Measurements from ENCODE around the gene IRS4. TPM values are rescaled to one million over a fixed set of nuclear protein-coding genes. Genes with fewer than 3 reads are reported as not detected.

IRS4 gene
- not detected for polyA plus RNA-seq (2012; ENCODE audit: insufficient read depth, insufficient read length)

DNA sequence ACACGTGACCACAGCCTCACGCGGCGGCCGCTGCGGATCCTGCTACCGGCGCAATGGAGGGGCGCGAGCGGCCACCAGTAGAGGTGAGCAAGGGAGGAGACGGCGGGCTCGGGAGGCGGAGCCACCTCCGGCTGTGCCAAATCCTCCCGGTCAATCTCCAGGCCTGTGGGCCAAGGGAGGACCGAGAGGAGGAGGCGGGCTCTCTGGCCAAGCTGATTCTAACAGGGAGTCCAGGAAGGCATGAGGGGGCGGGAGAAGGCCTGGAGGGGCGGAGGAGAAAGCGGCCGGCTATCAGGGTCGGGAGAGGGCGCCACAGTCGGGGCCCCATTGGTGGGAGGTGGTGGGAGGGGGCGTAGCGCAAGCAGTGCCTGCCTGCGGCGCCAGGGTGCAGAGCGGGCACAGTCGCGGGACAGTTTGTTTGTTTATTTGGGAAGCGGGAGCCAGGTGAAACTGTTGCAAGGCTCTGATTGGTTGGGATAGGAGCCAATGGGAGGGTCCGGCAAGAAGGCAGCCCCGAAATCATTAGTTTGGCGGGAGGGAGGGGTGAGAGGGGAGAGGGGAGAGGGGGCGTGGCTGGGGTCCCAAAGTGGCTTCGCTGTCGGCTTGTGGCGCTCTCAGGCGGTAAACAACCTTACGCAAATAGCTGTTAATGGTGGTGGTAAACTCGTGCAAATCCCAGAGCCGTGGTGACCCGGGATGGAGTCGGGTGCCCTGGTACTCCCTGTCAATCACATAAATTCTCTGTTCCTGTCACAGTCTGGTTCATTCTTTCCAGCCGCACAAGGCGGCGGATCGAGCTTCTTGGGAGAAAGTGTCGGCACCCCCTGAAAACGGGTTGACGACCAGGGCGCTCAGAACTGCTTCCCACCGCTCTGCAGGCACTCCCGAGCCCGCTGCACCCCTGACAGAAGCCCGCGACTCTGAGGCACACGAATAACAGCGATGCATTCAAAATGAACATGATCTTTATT is at the start of gene IRS4:
IRS4 (minus strand) TSS at position 55 of the 971 bp plus-strand sequence.
- no peak within 1 kb of the TSS for H3K4me3 ChIP-seq (ENCODE audit: low read length)
- no peak for DNase-seq (ENCODE audit: low read depth, low spot score)

DNA sequence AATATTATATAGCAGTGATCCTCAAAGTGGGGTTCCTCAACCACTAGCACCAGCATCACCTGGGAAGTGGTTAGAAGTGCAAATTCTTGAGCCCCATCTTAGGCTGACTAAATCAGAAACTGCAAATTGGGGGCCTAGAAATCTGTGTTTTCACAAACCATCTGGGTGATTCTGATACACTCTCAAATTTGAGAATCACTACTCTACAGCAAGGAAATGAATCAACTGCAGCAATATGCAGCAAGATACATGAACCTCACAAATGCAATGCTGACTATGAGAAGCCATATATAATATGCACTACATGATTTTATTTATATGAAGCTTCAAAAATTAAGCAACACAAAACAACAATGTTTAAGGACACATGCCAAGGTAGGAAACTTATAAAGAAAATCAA is 36.2 kb upstream of the IRS4 start:
- no peak overlapping the region for H3K4me3 ChIP-seq (ENCODE audit: low read length)
- DNase-seq (ENCODE audit: low read depth, low spot score): no peak

DNA sequence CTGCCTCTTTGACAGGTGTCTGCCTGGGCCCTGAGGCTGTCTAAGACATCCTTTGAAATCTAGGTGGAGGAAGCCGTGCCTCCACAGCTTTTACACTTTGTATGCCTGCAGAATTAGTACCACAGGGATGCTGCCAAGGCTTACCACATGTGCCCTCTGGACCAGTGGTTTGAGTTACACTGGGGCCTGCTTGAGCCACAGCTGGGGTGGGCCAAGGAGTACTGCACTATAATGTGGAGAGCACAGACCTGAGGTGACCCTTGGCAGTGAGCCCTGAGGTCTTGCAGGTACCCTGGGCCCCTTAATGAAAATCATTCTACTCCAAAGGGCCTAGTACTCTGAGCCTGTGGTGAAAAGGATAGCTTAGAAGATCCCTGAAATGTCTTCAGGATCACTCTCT is 27.2 kb upstream of the IRS4 start:
- no peak overlapping the region for H3K4me3 ChIP-seq (ENCODE audit: low read length)
- no peak for DNase-seq (ENCODE audit: low read depth, low spot score)

DNA sequence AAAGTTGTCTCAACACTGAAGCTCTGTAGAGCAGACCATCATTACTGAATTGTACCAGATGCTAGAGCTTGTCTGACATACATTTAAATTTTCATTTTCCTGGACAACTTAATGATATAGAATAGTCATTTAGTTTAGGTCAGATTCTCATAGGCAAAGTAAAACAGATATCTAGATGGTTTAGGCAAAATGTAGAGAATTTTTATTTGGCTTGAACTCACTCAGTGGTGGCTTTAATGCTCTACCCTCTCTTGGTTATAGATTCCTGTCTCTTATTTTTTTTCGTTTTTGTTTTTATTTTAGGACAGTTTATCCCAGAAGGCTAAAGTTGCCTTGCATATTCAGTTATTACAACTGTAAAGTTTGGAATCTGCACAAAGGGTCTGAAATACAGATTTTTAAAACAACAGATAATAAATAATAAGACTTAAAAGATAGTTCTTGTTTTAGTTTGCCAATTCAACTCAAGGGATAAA is 4.0 kb upstream of the IRS4 start:
- H3K4me3 ChIP-seq (ENCODE audit: low read length): no peak overlapping the region
- no peak for DNase-seq (ENCODE audit: low read depth, low spot score)

DNA sequence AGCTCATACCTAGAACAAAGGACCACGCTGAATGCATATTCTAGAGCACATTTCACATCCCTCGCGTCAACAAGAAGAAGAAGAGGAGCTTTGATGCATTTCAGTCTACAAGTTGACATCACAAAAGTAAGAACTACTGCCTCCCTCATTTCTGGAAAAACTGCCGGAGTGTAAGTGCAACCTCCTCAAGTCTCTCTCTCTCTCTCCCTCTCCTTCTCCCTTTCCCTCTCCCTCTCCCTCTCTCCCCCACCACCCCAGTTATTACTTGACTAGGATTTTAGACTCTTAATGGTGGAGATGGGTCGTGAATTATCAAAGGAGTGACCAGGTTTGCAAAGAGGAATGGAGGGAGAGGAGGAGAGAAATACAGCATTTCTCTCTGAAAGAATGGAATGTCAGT is 1.4 kb upstream of the IRS4 start:
- no peak for DNase-seq (ENCODE audit: low read depth, low spot score)
- H3K4me3 ChIP-seq (ENCODE audit: low read length): no peak overlapping the region

DNA sequence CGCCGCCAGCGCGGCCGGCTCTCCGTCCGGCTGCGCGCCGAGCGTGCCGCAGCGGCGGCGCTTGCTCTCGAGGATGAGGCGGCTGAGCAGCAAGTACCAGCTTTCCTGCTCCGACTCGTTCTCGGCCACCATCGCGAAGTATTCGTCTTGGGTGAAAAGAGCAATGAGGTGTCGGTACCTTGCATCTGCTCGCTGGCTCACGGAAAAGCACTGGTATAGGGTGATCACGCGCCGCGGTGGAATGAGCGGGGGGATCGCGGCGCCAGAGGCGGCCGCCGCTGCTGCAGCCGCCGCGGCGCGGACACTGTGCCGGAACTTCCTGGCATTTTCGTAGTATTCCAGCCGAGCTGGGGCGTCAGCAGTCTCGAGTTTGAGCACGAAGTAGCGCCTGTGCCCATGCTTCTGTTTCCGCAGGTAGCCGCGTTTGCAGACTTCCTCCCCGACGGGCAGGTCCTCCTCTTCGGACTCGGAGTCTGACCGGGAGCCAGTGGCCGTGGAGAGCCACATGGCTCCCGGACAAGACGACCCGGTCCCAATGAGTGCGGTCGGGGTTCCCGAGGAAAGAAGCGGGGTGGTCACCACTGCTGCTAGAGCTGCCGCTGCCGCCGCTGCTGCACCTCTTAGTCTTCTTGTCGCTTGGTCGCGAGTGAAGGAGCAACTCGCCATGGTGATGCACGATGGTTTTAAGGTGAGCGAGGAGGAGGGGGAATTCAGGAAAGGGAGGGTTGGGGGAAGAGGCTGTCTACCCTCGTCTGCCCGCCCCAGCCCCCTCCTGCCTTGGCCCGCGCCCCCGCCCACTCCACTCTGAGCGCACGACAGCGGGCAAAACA is 469 bp downstream of the IRS4 start:
- no peak overlapping the region for H3K4me3 ChIP-seq (ENCODE audit: low read length)
- DNase-seq (ENCODE audit: low read depth, low spot score): no peak

DNA sequence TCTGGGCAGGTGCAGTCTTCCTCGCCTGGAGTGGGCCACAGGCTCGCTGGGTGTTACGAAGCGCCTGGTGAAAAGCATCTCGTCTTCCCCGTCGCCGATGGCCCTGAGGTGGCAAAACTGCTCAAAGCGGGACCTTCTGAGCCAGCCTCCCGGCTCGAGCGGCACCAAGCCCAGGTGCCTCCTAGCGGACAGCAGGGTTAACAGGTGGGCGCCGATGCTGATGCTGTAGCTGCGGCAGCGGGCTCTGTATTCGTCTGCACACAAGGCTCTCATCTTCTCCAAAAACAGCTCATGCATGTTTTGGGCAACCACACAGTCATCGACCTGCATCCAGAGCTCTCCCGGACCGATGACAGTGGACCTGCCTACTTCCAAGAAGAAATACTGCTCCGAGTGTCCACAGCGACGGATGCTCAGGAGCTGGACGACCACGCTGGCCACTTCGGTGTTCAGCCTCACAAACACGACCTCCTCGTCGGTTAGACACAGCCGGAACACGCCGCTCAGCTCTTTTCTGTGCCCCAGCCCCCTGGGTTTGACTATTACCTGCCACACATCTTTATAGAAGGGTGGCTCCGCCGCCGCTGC is 1.2 kb downstream of the IRS4 start:
- H3K4me3 ChIP-seq (ENCODE audit: low read length): no peak overlapping the region
- DNase-seq (ENCODE audit: low read depth, low spot score): no peak

DNA sequence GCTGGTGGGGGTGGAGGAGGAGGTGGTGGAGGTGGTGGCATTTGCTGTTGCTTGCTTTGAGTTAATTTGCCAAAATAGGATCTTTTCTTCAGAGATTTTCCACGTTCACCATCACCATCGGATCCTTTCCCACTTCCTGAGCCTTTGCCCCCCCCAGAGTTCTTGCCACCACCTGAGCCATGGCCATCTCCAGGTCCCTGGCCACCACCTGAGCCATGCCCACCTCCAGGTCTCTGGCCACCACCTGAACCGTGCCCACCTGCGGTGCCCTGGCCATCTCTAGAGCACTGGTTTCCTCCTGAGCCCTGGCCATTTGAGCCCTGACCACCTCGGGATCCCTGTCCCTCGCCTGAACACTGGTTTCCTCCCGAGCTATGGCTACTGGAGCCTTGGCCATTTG is 1.9 kb downstream of the IRS4 start:
- no peak for DNase-seq (ENCODE audit: low read depth, low spot score)
- H3K4me3 ChIP-seq (ENCODE audit: low read length): no peak overlapping the region

DNA sequence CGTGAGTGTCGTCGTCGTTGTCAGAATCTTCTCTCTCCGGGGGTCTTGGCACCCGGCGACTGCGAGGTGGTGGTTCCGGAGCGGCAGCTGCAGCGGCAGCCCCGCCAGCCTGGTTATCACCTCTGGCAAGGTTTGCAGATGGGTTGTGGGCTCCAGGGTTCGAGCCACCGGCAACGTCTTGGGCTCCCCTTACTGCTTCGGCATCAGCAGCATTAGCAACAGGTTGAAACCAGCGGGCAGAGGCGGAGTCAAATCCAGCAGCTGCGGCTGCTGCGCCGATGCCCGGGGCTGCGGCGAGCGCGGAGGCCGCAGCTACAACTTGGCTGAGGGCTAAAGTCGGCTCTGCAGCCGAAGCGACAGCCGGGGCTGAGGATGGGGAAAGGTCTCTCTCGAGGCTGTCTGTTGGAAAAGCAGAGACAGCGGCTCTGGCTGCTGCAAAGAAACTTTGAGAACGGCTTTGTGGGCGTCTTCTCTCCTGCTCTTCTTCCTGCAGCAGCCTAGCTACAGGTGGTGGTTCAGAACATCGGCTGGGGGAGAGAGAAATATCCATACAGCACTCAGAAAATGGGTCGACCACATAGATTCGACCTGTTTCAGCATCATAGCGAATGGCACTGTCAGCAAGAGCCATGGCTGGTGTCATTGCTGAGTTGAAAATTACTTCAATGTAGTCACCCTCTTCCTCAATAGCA is 3.6 kb downstream of the IRS4 start:
- H3K4me3 ChIP-seq (ENCODE audit: low read length): no peak overlapping the region
- DNase-seq (ENCODE audit: low read depth, low spot score): no peak

DNA sequence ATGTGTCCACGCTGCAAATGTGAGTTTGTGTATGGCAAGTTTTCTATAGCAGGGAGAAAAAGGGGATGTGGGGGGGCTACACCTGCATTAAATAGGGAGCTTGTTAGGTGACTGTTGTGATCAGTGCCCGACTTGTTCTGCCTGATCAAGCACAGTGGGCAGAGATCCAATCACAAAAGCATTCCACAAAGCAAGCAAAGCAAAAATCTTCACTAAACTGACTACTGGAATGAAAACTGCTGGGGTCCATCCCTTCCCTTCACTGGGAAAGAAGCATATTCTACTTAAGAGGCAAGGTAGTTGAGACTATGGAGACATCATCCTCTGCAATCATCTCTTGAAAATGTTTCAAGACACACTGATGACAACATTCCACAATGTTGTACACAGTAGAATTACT is 5.2 kb downstream of the IRS4 start:
- DNase-seq (ENCODE audit: low read depth, low spot score): no peak
- H3K4me3 ChIP-seq (ENCODE audit: low read length): no peak overlapping the region

DNA sequence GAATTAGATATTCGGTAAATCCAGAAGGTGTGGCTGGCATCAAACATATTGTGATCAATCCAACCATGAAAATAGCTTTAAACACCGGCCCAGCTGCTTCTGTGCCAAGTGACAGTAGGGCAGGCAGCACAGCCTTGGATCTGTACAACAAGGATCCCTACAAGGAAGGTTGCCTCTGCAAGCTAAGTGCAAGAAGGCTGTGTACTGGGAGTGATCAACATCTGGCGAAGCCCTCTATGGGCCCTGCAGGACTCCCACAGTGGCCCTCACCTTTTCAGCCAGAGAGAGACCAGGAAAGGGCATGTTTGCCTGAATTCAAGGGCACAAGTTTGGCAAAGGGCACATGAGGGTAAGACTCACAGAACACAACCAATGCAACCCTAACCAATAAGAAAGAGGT is 9.6 kb downstream of the IRS4 start:
- no peak for DNase-seq (ENCODE audit: low read depth, low spot score)
- no peak overlapping the region for H3K4me3 ChIP-seq (ENCODE audit: low read length)

DNA sequence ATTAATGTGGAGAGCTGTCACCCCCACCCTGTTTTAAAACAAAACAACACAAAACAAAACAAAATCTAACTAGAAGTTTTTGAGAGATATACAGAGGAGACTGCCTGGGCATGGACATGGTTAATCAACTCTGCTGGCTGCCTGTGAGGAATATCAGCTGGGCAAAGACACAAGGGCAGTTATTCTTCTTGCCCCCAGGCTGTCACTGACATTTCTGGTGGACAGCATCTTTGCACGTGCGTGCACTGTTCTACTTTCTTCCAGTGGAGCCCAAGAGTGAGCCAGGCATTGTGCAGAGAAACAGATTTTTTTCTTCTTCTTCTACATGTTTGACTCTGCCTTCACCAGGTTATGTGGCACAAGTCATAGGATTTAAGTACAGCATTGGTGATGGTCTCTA is 13.8 kb downstream of the IRS4 start:
- no peak for DNase-seq (ENCODE audit: low read depth, low spot score)
- H3K4me3 ChIP-seq (ENCODE audit: low read length): no peak overlapping the region

DNA sequence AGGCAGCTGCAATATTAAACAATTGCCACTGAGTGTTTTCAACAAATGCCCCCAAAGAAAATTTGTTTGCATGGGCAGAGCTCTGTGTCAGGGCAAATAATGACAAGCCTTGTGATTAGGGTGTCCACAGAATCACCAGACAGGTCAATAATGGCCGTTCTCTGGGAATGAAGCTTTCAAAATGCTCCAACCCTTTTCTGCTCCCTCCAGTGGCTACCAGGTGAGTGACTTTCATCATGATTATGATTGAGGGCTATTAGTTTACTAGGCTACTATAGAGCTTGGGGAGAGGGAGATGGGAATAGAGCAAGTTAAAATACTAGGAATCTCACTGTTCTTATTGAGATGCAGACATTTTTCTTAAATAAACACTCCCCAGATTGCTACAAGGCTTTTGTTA is 23.5 kb downstream of the IRS4 start:
- no peak overlapping the region for H3K4me3 ChIP-seq (ENCODE audit: low read length)
- DNase-seq (ENCODE audit: low read depth, low spot score): no peak

DNA sequence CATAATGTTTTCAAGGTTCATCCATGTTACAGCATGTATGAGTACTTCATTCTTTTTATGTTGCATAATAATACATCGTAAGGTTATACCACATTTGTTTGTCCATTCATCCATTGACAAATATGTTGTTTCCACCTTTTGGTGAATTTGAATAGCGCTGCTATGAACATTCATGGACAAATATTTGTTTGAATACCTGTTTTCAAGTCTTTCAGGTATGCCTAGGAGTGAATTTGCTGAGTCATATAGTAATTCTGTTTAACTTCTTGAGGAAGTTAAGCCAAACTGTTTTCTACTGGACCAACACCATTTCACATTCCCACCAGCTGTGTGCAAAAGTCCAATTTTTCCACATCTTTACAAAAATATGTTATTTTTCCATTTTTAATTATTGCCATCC is 31.5 kb downstream of the IRS4 start:
- no peak for DNase-seq (ENCODE audit: low read depth, low spot score)
- no peak overlapping the region for H3K4me3 ChIP-seq (ENCODE audit: low read length)

DNA sequence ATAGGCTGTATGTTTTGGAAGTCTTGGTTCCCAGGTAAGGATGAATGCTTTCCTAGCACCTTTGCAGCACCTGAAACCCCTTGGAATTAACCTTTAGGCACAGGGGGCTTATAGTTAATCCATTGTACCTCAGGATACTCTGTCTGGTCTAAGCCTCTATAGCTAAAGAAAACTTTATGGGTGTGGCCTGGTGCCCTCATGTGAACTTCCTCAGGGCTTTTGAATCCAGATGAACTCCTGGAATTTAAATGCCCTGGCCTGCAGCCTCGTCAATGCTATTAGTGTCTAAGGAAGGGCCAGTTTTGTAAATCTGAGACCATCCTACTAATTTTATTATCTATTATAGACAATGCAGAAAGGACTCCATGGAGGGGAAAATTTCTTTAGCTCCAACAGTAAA is 33.8 kb downstream of the IRS4 start:
- H3K4me3 ChIP-seq (ENCODE audit: low read length): no peak overlapping the region
- no peak for DNase-seq (ENCODE audit: low read depth, low spot score)

DNA sequence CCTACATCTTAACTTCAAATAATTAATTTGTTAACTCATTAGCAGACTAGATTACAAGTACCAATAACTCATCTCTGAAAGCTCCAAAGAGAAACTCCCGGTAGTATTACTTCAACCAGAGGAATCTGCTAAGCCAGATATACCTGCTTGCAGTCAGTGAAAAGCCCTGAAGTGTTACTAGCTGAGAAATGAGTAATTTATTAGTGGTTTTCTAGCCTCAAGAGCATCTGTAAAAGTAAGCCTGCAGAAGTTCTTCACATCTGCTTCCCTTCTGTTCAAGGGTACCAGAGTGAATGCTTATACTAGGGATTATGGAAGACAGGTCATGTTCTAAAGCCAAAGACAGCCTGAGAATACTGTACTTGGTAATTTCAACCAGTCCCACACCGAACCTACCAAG is 34.7 kb downstream of the IRS4 start:
- DNase-seq (ENCODE audit: low read depth, low spot score): no peak
- H3K4me3 ChIP-seq (ENCODE audit: low read length): no peak overlapping the region

DNA sequence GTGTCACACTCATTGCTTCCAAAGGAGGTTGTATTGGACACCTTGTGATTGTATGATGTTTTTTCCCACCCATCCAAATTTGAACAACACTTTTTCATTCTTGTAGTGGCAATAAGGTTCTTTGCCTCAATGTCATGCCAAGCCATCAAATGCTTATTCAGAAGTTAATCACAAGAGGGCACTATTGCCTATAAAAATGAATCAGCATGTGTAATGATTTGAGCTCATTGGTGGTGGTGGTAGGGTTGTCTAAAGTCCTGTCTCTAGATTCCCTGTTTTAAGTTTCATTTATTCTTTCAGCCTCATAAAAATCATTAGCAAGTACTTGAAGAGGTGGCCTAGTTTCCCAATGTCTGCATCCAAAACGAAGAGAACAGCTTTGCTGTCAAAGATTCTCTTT is 37.0 kb downstream of the IRS4 start:
- peak; percentile 9 for DNase-seq (ENCODE audit: low read depth, low spot score)
- no peak overlapping the region for H3K4me3 ChIP-seq (ENCODE audit: low read length)

DNA sequence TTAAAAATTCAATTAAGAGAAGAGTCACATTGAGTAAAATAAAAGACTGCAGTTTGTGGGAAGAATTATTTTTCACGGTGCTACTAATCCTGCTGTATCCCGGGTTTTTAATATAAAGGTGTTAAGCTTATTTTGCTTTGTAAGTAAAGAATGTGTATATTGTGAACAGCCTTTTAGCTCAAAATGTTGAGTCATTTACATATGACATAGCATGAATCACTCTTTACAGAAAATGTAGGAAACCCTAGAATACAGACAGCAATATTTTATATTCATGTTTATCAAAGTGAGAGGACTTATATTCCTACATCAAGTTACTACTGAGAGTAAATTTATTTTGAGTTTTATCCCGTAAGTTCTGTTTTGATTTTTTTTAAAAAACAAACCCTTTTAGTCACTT is 39.7 kb downstream of the IRS4 start:
- no peak overlapping the region for H3K4me3 ChIP-seq (ENCODE audit: low read length)
- DNase-seq (ENCODE audit: low read depth, low spot score): no peak
